H9 (cell line): Measurements from ENCODE around the gene ITGA1. TPM values are rescaled to one million over a fixed set of nuclear protein-coding genes. Genes with fewer than 3 reads are reported as not detected.

Experiments
- DNase-seq: peaks from one replicate; pipeline ENCODE4 v3.0.0-alpha.2; 2017
- H2AFZ ChIP-seq: one replicate; pipeline ENCODE4 v1.6.1; 2013; ENCODE audit warnings: mild to moderate bottlenecking, low read length, control low read depth, moderate library complexity
- H2AK5ac ChIP-seq: 2 replicates; pipeline ENCODE4 v1.6.1; 2013; ENCODE audit warnings: low read length, control low read depth, mixed read lengths; ENCODE audit not compliant: insufficient read length
- H2BK120ac ChIP-seq: one replicate; pipeline ENCODE4 v1.6.1; 2013; ENCODE audit warnings: low read depth, mild to moderate bottlenecking, low read length, control low read depth, inconsistent platforms; ENCODE audit not compliant: poor library complexity, severe bottlenecking
- H2BK12ac ChIP-seq: 2 replicates; pipeline ENCODE4 v1.6.1; 2013; ENCODE audit warnings: low read length, control low read depth, mixed read lengths, low read depth; ENCODE audit not compliant: insufficient read length
- H2BK15ac ChIP-seq: 2 replicates; pipeline ENCODE4 v1.6.1; 2013; ENCODE audit warnings: low read depth, low read length, control low read depth
- H2BK20ac ChIP-seq: one replicate; pipeline ENCODE4 v1.6.1; 2013; ENCODE audit warnings: low read depth, mild to moderate bottlenecking, low read length, control low read depth, inconsistent platforms; ENCODE audit not compliant: poor library complexity, severe bottlenecking
- H2BK5ac ChIP-seq: 2 replicates; pipeline ENCODE4 v1.6.1; 2013; ENCODE audit warnings: low read length, control low read depth, mixed read lengths; ENCODE audit not compliant: insufficient read length
- H3K14ac ChIP-seq: 2 replicates; pipeline ENCODE4 v1.6.1; 2013; ENCODE audit warnings: low read length, control low read depth; ENCODE audit not compliant: insufficient read depth
- H3K18ac ChIP-seq: 2 replicates; pipeline ENCODE4 v1.6.1; 2013; ENCODE audit warnings: low read depth, mild to moderate bottlenecking, mixed read lengths, low read length, control low read depth; ENCODE audit not compliant: insufficient read length
- H3K23ac ChIP-seq: 2 replicates; pipeline ENCODE4 v1.6.1; 2013; ENCODE audit warnings: low read length, control low read depth, mixed read lengths, low read depth; ENCODE audit not compliant: insufficient read length
- H3K23me2 ChIP-seq: 2 replicates; pipeline ENCODE4 v1.6.1; 2013; ENCODE audit warnings: low read depth, mild to moderate bottlenecking, mixed read lengths, low read length, control low read depth; ENCODE audit not compliant: insufficient read length, poor library complexity, severe bottlenecking
- H3K27ac ChIP-seq: 2 replicates; pipeline ENCODE4 v1.5.1; 2013; ENCODE audit warnings: low read length, control low read depth, mixed read lengths, low read depth; ENCODE audit not compliant: insufficient read length
- H3K27me3 ChIP-seq: 2 replicates; pipeline ENCODE4 v1.6.1; 2013; ENCODE audit warnings: low read length, control low read depth, inconsistent platforms; ENCODE audit not compliant: insufficient read depth
- H3K4ac ChIP-seq: 2 replicates; pipeline ENCODE4 v1.6.1; 2013; ENCODE audit warnings: low read depth, mild to moderate bottlenecking, control low read depth, inconsistent platforms, low read length, moderate library complexity
- H3K4me1 ChIP-seq: 2 replicates; pipeline ENCODE4 v1.6.1; 2013; ENCODE audit warnings: low read length, control low read depth, inconsistent platforms; ENCODE audit not compliant: insufficient read depth
- H3K4me2 ChIP-seq: 2 replicates; pipeline ENCODE4 v1.6.1; 2013; ENCODE audit warnings: low read length, control low read depth, mixed read lengths; ENCODE audit not compliant: insufficient read length, insufficient read depth
- H3K56ac ChIP-seq: 2 replicates; pipeline ENCODE4 v1.6.1; 2013; ENCODE audit warnings: low read depth, mild to moderate bottlenecking, mixed read lengths, low read length, control low read depth; ENCODE audit not compliant: insufficient read length
- H3K79me1 ChIP-seq: 2 replicates; pipeline ENCODE4 v1.6.1; 2013; ENCODE audit warnings: low read depth, mild to moderate bottlenecking, moderate library complexity, low read length, control low read depth, inconsistent platforms; ENCODE audit not compliant: insufficient read depth, poor library complexity, severe bottlenecking
- H3K79me2 ChIP-seq: 2 replicates; pipeline ENCODE4 v1.6.1; 2013; ENCODE audit warnings: low read length, control low read depth, inconsistent platforms; ENCODE audit not compliant: insufficient read depth
- H3K9ac ChIP-seq: 2 replicates; pipeline ENCODE4 v1.6.1; 2013; ENCODE audit warnings: low read length, control low read depth, mixed read lengths; ENCODE audit not compliant: insufficient read length; ENCODE audit errors: extremely low read depth
- H3K9me3 ChIP-seq: one replicate; pipeline ENCODE4 v1.6.1; 2013; ENCODE audit warnings: low read depth, low read length, inconsistent platforms; ENCODE audit not compliant: control insufficient read depth
- H3T11ph ChIP-seq: one replicate; pipeline ENCODE4 v1.6.1; 2013; ENCODE audit warnings: mild to moderate bottlenecking, low read length, control low read depth, inconsistent platforms
- H4K20me1 ChIP-seq: one replicate; pipeline ENCODE4 v1.6.1; 2013; ENCODE audit not compliant: control insufficient read depth, insufficient read length, insufficient read depth
- H4K5ac ChIP-seq: 2 replicates; pipeline ENCODE4 v1.6.1; 2013; ENCODE audit warnings: low read depth, mild to moderate bottlenecking, mixed read lengths, low read length, control low read depth; ENCODE audit not compliant: insufficient read length
- H4K8ac ChIP-seq: replicated peaks from 2 replicates; pipeline ENCODE4 v1.6.1; 2013; ENCODE audit warnings: low read length, control low read depth, mixed read lengths, low read depth; ENCODE audit not compliant: insufficient read length
- H4K91ac ChIP-seq: 2 replicates; pipeline ENCODE4 v1.6.1; 2013; ENCODE audit warnings: low read depth, mild to moderate bottlenecking, moderate library complexity, mixed read lengths, low read length, control low read depth; ENCODE audit not compliant: insufficient read length
- H3K27ac Mint-ChIP-seq, 3 experiments: 2 replicates in 2 of 3; 3 replicates in 1 of 3; pipeline ENCODE4 v1.8.0; 2020 to 2021; ENCODE audit warnings: mixed read lengths in 3 of 3, mild to moderate bottlenecking in 1 of 3, moderate library complexity in 1 of 3
- H3K27me3 Mint-ChIP-seq: 2 replicates; pipeline ENCODE4 v1.8.0; 2021; ENCODE audit warnings: low read depth, mild to moderate bottlenecking, moderate library complexity, mixed read lengths
- H3K36me3 Mint-ChIP-seq, 3 experiments: 2 replicates in 2 of 3; 3 replicates in 1 of 3; pipeline ENCODE4 v1.8.0; 2020 to 2021; ENCODE audit warnings: low read depth in 3 of 3, mixed read lengths in 3 of 3; ENCODE audit not compliant: insufficient read depth in 1 of 3
- H3K4me1 Mint-ChIP-seq, 2 experiments: 2 replicates each; pipeline ENCODE4 v1.8.0; 2020; ENCODE audit warnings: mixed read lengths in 2 of 2
- H3K4me3 Mint-ChIP-seq, 2 experiments: 2 replicates in 1 of 2; 3 replicates in 1 of 2; pipeline ENCODE4 v1.8.0; 2020 to 2021; ENCODE audit warnings: mild to moderate bottlenecking in 2 of 2, mixed read lengths in 2 of 2, moderate library complexity in 1 of 2
- H3K9me3 Mint-ChIP-seq, 2 experiments: 2 replicates in 1 of 2; 3 replicates in 1 of 2; pipeline ENCODE4 v1.8.0; 2020; ENCODE audit warnings: mild to moderate bottlenecking in 2 of 2, mixed read lengths in 2 of 2, moderate library complexity in 1 of 2
- total RNA-seq: library from RNA; stranded (reverse); gene quantifications from 2 replicates; pipeline ENCODE4 v1.2.1, GENCODE V29; 2021
- TF ChIP-seq, protein P1 (sequence below): fragments of 200-600 bp; sonication (generic); conservative IDR thresholded peaks from 3 replicates; pipeline ENCODE4 v1.8.0; 2021; ENCODE audit warnings: antibody characterized with exemption, mild to moderate bottlenecking

ITGA1 gene
- total RNA-seq, 1 experiment from 2014 or later, result 3.9 TPM

- no peak overlapping the region for H3K4me3 Mint-ChIP-seq
- H3K27ac Mint-ChIP-seq, result no peak overlapping the region
- Histone ChIP-seq H2BK5ac (no peak overlapping the region), H2AK5ac (no peak overlapping the region), H3K27ac (no peak overlapping the region), H2BK20ac (no peak overlapping the region), H3K23me2 (peaks cover 20% of the 10 kb centered on the region), H2BK15ac (no peak overlapping the region), H4K8ac (no peak overlapping the region), H3K9ac (no peak overlapping the region), H3K79me2 (no peaks in the 10 kb centered on the region; the same call in 1 of the 2 replicates), H3T11ph (no peak overlapping the region), H3K56ac (no peak overlapping the region), H3K4ac (no peak overlapping the region), H2BK120ac (no peak overlapping the region), H3K9me3 (no peaks in the 10 kb centered on the region), H2AFZ (no peak overlapping the region), H4K20me1 (no peaks in the 10 kb centered on the region), H3K4me1 (peaks cover 6% of the 10 kb centered on the region; the same call in 1 of the 2 replicates), H4K91ac (no peak overlapping the region), H3K27me3 (no peaks in the 10 kb centered on the region), H3K14ac (no peak overlapping the region), H3K4me2 (no peak overlapping the region), H3K23ac (no peak overlapping the region), H4K5ac (no peak overlapping the region), H3K18ac (no peak overlapping the region), H2BK12ac (no peak overlapping the region), H3K79me1 (no peaks in the 10 kb centered on the region)
- TF ChIP-seq, protein P1, sequence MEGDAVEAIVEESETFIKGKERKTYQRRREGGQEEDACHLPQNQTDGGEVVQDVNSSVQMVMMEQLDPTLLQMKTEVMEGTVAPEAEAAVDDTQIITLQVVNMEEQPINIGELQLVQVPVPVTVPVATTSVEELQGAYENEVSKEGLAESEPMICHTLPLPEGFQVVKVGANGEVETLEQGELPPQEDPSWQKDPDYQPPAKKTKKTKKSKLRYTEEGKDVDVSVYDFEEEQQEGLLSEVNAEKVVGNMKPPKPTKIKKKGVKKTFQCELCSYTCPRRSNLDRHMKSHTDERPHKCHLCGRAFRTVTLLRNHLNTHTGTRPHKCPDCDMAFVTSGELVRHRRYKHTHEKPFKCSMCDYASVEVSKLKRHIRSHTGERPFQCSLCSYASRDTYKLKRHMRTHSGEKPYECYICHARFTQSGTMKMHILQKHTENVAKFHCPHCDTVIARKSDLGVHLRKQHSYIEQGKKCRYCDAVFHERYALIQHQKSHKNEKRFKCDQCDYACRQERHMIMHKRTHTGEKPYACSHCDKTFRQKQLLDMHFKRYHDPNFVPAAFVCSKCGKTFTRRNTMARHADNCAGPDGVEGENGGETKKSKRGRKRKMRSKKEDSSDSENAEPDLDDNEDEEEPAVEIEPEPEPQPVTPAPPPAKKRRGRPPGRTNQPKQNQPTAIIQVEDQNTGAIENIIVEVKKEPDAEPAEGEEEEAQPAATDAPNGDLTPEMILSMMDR, result no peak
- H3K9me3 Mint-ChIP-seq, result no peaks in the 10 kb centered on the region; a peak in 1 of 5 replicates
- no peaks in the 10 kb centered on the region for H3K27me3 Mint-ChIP-seq
- H3K4me1 Mint-ChIP-seq, result peaks cover 24 to 28% of the 10 kb centered on the region in 2 experiments
- DNase-seq, result no peak
- peaks cover 0 to 2% (median 0%) of the 10 kb centered on the region in 3 experiments; a peak in 2 of 7 replicates for H3K36me3 Mint-ChIP-seq
Measured at GRCh38 chr5:52796031-52796430, 8.3 kb downstream of the ITGA1 start.
